Esophagus squamous epithelium (tissue), 4 donors: ENCODE data around the gene RABL2B.

Experiments
- POLR2A ChIP-seq, 4 donors: fragments of 450-650 bp; IDR thresholded peaks; one replicate each; pipeline ENCODE4 v1.6.1; 2017; ENCODE audit warnings: antibody characterized with exemption in 4 of 4, mild to moderate bottlenecking in 4 of 4, moderate library complexity in 3 of 4
- TF ChIP-seq, protein P1 (sequence below), 6 experiments: fragments of 450-650 bp in 4 of 6; fragments of 200-600 bp in 2 of 6; sonication (generic) in 2 of 6; IDR thresholded peaks; one replicate each; pipeline ENCODE4 v1.5.1; 2016 to 2019; ENCODE audit warnings: antibody characterized with exemption in 6 of 6, mild to moderate bottlenecking in 4 of 6, moderate library complexity in 4 of 6

DNA sequence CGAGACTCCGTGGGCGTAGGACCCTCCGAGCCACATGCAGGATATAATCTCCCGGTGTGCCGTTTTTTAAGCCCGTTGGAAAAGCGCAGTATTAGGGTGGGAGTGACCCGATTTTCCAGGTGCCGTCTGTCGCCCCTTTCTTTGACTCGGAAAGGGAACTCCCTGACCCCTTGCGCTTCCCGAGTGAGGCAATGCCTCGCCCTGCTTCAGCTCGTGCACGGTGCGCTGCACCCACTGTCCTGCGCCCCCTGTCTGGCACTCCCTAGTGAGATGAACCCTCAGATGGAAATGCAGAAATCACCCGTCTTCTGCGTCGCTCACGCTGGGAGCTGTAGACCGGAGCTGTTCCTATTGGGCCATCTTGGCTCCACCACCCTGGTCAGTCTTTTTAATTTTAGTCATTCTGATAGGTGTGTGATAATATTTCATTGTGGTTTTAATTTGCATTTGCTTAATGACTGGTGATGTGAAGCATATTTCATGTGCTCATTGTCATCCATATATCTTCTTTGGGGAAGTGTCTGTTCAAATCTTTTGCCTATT, 26.4 kb downstream of the RABL2B start:
- TF ChIP-seq, protein P1, sequence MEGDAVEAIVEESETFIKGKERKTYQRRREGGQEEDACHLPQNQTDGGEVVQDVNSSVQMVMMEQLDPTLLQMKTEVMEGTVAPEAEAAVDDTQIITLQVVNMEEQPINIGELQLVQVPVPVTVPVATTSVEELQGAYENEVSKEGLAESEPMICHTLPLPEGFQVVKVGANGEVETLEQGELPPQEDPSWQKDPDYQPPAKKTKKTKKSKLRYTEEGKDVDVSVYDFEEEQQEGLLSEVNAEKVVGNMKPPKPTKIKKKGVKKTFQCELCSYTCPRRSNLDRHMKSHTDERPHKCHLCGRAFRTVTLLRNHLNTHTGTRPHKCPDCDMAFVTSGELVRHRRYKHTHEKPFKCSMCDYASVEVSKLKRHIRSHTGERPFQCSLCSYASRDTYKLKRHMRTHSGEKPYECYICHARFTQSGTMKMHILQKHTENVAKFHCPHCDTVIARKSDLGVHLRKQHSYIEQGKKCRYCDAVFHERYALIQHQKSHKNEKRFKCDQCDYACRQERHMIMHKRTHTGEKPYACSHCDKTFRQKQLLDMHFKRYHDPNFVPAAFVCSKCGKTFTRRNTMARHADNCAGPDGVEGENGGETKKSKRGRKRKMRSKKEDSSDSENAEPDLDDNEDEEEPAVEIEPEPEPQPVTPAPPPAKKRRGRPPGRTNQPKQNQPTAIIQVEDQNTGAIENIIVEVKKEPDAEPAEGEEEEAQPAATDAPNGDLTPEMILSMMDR (IDR thresholded peaks at IDR 0.05): peak; percentile 31 to 49 (median 38)
- TF ChIP-seq POLR2A (IDR thresholded peaks at IDR 0.05): peak in 1 of 4 donors; percentile 22
